Activated T-helper 17 cell treated with anti-CD3 and anti-CD28 coated beads, Interleukin-2, amount 50 U/mL, for 72 hours (primary cell): Measurements from ENCODE around the gene PDLIM4. TPM values are rescaled to one million over a fixed set of nuclear protein-coding genes. Genes with fewer than 3 reads are reported as not detected.

Experiments used
- ATAC-seq: fragments of 150-1000 bp; cut with Tn5 transposase; replicated peaks from 2 replicates; pipeline ENCODE4 v1.10.0; 2021; ENCODE audit warnings: mild to moderate bottlenecking, moderate library complexity
- H3K27ac Mint-ChIP-seq: one replicate; pipeline ENCODE4 v1.8.0; 2022; ENCODE audit warnings: mixed read lengths
- H3K27me3 Mint-ChIP-seq: one replicate; pipeline ENCODE4 v1.8.0; 2022; ENCODE audit warnings: mixed read lengths
- H3K36me3 Mint-ChIP-seq: one replicate; pipeline ENCODE4 v1.8.0; 2022; ENCODE audit warnings: low read depth, mild to moderate bottlenecking, mixed read lengths
- H3K4me1 Mint-ChIP-seq: one replicate; pipeline ENCODE4 v1.8.0; 2022; ENCODE audit warnings: mixed read lengths
- H3K4me3 Mint-ChIP-seq: one replicate; pipeline ENCODE4 v1.8.0; 2022; ENCODE audit warnings: mild to moderate bottlenecking, mixed read lengths
- H3K9me3 Mint-ChIP-seq: one replicate; pipeline ENCODE4 v1.8.0; 2022; ENCODE audit warnings: mixed read lengths
- total RNA-seq, 2 donors: library from RNA; stranded (reverse); gene quantifications; one replicate each; pipeline ENCODE4 v1.2.3, GENCODE V29; 2022

PDLIM4 gene
- total RNA-seq, 2 donors from 2014 or later, result not detected

DNA sequence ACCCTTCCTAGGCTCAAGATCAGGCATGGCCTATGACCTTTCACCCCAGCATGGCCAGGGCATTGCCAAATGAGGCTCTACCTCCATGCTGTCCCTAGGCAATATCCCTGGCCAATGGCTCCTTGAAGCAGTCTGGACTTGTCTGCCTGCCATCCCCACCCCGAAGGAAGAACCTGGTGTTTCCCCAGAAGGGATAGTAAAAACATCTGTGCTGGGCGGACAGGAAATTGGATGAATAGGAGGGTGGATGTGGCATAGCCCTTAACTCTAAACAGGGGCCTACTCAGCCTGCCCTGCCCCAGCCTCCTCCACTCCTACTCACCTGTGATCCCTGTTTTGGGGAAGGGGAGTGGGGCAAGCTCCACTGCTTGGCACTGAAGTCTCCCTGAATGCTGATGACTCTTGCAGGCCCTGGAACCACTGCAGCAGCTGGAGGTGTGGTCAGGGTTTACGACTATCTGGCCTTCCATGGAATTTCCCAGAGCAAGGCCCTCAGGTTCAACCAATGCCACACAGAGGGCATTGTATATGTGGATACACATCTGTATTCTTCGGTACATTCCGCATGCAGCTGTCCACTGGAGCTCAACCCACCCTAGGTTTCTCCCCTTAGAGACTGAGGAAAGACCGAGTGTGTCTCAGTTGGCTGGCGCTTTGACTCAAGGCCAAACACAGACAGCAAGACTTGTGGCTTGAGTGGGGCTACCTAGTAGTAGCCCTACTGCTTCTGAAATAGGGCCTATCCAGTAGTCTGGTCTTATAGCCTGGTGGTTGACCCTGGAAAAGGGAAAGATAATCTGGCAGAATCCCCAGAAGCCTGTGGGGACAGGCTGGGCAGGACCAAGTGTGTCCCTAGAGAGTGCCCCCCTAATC is 23.4 kb upstream of the PDLIM4 start:
- Mint-ChIP-seq H3K9me3 (no peaks in the 10 kb centered on the region), H3K27ac (no peak overlapping the region), H3K27me3 (peaks cover 15% of the 10 kb centered on the region), H3K36me3 (no peaks in the 10 kb centered on the region), H3K4me3 (no peak overlapping the region), H3K4me1 (peaks cover 5% of the 10 kb centered on the region)
- ATAC-seq, result no peak

DNA sequence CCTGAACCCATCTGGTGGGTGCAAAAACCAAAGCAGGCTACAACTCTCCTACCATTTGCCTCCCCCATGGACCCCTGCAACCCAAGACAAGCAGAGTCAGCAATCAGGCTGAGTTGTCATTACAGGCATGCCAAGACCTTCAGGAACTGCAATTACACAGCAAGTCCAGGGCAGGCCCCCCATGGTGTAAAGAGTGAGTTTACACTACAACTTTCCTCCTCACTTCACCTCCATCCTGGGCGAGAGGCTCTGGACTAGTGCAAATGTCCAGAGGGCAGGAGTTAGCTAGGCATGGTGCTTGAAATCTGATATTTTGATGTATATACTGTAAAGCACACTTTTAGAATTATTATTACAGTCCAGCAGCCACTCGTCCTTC is 22.8 kb upstream of the PDLIM4 start:
- Mint-ChIP-seq H3K9me3 (no peaks in the 10 kb centered on the region), H3K27me3 (peaks cover 8% of the 10 kb centered on the region), H3K4me3 (no peak overlapping the region), H3K27ac (no peak overlapping the region), H3K36me3 (no peaks in the 10 kb centered on the region), H3K4me1 (peaks cover 5% of the 10 kb centered on the region)
- no peak for ATAC-seq

- Mint-ChIP-seq H3K36me3 (no peaks in the 10 kb centered on the region), H3K4me3 (no peak overlapping the region)
Observed at GRCh38 chr5:132235340-132235739, 22.2 kb upstream of the PDLIM4 start.

GRCh38 chr5:132237141-132237540 is 20.4 kb upstream of the PDLIM4 start:
- peak overlapping the region; percentile 7 for H3K27ac Mint-ChIP-seq
- H3K4me3 Mint-ChIP-seq, result no peak overlapping the region
- H3K36me3 Mint-ChIP-seq, result no peaks in the 10 kb centered on the region
- H3K27me3 Mint-ChIP-seq, result peaks cover 7% of the 10 kb centered on the region
- peak; percentile 45 for ATAC-seq
- no peaks in the 10 kb centered on the region for H3K9me3 Mint-ChIP-seq
- peaks cover 5% of the 10 kb centered on the region for H3K4me1 Mint-ChIP-seq

More at GRCh38 chr5:132235340-132235739, 22.2 kb upstream of the PDLIM4 start:
- Mint-ChIP-seq H3K27me3 (peaks cover 5% of the 10 kb centered on the region), H3K27ac (no peak overlapping the region), H3K4me1 (peaks cover 5% of the 10 kb centered on the region), H3K9me3 (no peaks in the 10 kb centered on the region)
- no peak for ATAC-seq

- no peak for ATAC-seq
- Mint-ChIP-seq H3K27ac (no peak overlapping the region), H3K4me3 (no peak overlapping the region), H3K36me3 (no peaks in the 10 kb centered on the region), H3K27me3 (peaks cover 6% of the 10 kb centered on the region), H3K4me1 (peaks cover 5% of the 10 kb centered on the region), H3K9me3 (no peaks in the 10 kb centered on the region)
Observed at GRCh38 chr5:132237670-132238069, 19.8 kb upstream of the PDLIM4 start.

DNA sequence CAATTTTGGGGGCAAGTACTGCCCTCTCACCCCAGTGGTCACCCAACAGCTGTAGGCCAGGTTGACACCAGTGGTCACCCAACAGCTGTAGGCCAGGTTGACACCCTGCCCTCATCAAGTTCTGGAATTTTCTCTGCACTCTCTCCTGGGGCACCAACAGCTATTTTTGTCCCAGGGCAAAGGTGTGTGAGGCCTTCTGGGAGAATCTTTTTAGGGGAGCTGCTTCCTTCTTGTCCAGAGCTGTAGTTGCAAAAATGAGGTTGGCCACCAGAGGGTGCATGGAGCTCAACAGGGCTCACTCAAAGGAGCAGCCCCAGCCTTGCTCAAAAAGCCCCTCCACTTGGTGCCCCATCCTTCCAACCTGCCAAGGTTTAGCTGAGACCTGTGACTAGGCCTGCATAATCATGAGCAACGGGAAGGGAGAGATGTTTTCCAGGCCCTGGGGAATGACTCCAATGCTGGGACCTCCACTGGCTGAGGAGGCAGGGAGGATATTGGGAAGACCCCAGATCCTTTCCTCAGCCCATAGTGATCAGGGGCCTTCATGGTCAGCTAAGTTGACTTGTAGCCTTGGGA is 19.2 kb upstream of the PDLIM4 start:
- Mint-ChIP-seq H3K4me3 (no peak overlapping the region), H3K4me1 (peaks cover 5% of the 10 kb centered on the region), H3K36me3 (no peaks in the 10 kb centered on the region), H3K27ac (no peak overlapping the region), H3K9me3 (peaks cover 4% of the 10 kb centered on the region), H3K27me3 (peaks cover 3% of the 10 kb centered on the region)
- ATAC-seq, result peak; percentile 77

GRCh38 chr5:132238901-132239500 is 18.5 kb upstream of the PDLIM4 start:
- H3K27ac Mint-ChIP-seq, result no peak overlapping the region
- H3K9me3 Mint-ChIP-seq, result peaks cover 5% of the 10 kb centered on the region
- peaks cover 7% of the 10 kb centered on the region for H3K27me3 Mint-ChIP-seq
- H3K4me3 Mint-ChIP-seq, result no peak overlapping the region
- no peaks in the 10 kb centered on the region for H3K36me3 Mint-ChIP-seq
- ATAC-seq, result no peak
- peaks cover 5% of the 10 kb centered on the region for H3K4me1 Mint-ChIP-seq

DNA sequence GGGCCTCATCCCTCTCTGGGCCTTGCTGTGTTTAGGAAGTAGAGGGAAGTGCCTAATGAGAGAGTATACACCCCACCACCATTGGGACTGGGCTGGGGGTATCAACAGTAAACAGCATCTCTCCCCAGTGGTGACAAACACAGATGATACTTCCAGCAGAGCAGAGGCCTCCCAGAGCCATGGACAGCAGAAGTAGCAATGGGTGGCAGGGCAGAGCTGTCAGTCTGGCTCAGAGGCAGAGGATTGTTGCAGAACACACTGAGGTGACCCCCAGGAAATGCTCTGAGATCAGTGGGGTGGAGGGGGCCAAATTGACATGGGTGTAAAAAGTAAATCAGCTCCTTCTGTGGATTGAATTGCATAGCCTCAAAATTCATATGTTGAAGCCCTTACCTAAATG is 17.7 kb upstream of the PDLIM4 start:
- ATAC-seq, result no peak
- Mint-ChIP-seq H3K4me3 (no peak overlapping the region), H3K27me3 (peaks cover 10% of the 10 kb centered on the region), H3K4me1 (peaks cover 5% of the 10 kb centered on the region), H3K9me3 (peaks cover 9% of the 10 kb centered on the region), H3K27ac (no peak overlapping the region), H3K36me3 (no peaks in the 10 kb centered on the region)

DNA sequence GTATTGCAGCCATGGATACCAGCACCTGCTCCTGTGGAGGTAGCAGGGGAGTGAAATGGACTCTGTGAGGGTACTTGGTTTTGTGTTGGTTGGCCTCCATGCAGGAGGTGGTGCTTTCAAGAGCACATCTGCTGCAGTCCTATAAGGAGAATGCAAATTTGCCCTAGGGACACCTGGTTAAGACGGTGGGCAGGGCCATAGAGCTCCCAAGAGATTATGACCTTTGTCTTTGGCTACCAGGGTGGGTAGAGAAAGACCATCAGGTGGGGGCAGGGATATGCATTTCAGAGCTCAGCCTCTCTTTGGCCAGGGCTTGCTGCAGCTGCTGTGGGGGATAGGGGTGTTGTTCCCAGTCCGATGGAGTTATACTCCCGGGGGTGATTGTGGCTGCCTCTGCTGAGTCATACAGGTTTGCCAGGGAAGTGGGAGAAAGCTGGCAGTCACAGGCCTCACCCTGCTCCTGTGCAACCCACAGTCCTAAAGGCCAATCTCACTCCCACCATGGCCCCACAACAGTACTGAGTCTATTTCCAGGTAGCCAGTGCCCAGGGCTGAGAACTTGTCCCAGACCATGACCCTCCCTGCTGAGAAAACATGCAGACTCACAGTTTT is 14.0 kb upstream of the PDLIM4 start:
- Mint-ChIP-seq H3K9me3 (peaks cover 12% of the 10 kb centered on the region), H3K36me3 (no peaks in the 10 kb centered on the region), H3K4me1 (peaks cover under 1% of the 10 kb centered on the region), H3K4me3 (no peak overlapping the region), H3K27ac (no peak overlapping the region), H3K27me3 (peaks cover 10% of the 10 kb centered on the region)
- no peak for ATAC-seq

- Mint-ChIP-seq H3K9me3 (peaks cover 12% of the 10 kb centered on the region), H3K4me3 (no peak overlapping the region), H3K36me3 (no peaks in the 10 kb centered on the region), H3K27ac (no peak overlapping the region), H3K27me3 (peaks cover 10% of the 10 kb centered on the region), H3K4me1 (no peaks in the 10 kb centered on the region)
- no peak for ATAC-seq
Observed at GRCh38 chr5:132245593-132245992, 11.9 kb upstream of the PDLIM4 start.

- Mint-ChIP-seq H3K9me3 (peaks cover 12% of the 10 kb centered on the region), H3K27me3 (peaks cover 10% of the 10 kb centered on the region), H3K27ac (no peak overlapping the region)
Observed at GRCh38 chr5:132246806-132247205, 10.7 kb upstream of the PDLIM4 start.

DNA sequence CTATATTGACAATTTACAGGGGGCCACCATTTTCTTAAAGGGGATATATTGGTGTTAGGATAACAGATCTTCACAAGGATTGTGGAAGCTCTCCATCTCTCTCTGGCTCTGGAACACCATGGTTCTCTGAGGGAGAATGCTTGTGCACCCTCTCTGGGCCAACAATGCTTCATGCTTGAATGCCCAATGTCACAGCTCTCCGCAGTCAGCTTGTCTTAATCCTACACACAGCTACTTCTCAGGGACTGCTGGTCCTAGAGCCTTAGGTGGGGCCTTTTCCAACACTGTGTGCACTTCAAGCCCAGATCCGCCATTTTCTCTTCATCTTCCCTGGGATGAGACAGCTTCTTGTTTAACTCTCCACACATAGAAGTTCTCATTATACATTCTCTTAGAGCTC is 6.9 kb upstream of the PDLIM4 start:
- no peak for ATAC-seq
- no peaks in the 10 kb centered on the region for H3K9me3 Mint-ChIP-seq
- no peak overlapping the region for H3K4me3 Mint-ChIP-seq
- no peaks in the 10 kb centered on the region for H3K36me3 Mint-ChIP-seq
- no peak overlapping the region for H3K27ac Mint-ChIP-seq
- H3K4me1 Mint-ChIP-seq, result no peaks in the 10 kb centered on the region
- H3K27me3 Mint-ChIP-seq, result no peaks in the 10 kb centered on the region

More at GRCh38 chr5:132246806-132247205, 10.7 kb upstream of the PDLIM4 start:
- H3K4me1 Mint-ChIP-seq, result no peaks in the 10 kb centered on the region
- H3K36me3 Mint-ChIP-seq, result no peaks in the 10 kb centered on the region
- no peak overlapping the region for H3K4me3 Mint-ChIP-seq
- no peak for ATAC-seq

DNA sequence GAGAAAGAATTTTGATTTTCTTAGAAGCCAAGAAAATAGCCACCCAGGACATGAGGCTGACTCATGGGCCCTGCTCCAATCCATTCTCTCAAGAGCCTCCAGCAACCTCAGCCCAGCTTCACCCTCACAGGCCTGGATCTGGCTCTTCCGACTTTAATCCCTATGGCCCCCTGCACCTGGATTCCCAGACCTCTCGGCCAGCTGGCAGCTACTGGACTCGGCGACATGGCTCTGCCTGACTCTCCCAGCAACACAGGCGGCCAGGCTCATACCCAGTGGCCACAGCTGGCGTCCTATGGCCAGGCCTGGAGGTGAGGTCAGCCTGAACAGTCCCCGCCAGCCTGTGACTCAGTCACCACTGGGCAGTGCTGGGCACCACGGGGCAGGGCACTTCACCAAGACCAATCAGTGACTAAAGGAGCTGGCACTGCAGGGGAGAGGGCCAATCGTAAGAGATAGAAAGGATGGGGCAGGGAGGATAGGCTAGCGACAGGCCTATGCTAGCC is 6.2 kb upstream of the PDLIM4 start:
- no peak overlapping the region for H3K4me3 Mint-ChIP-seq
- peaks cover 2% of the 10 kb centered on the region for H3K27me3 Mint-ChIP-seq
- H3K27ac Mint-ChIP-seq, result no peak overlapping the region
- no peaks in the 10 kb centered on the region for H3K36me3 Mint-ChIP-seq
- H3K4me1 Mint-ChIP-seq, result no peaks in the 10 kb centered on the region
- ATAC-seq, result no peak
- no peaks in the 10 kb centered on the region for H3K9me3 Mint-ChIP-seq

DNA sequence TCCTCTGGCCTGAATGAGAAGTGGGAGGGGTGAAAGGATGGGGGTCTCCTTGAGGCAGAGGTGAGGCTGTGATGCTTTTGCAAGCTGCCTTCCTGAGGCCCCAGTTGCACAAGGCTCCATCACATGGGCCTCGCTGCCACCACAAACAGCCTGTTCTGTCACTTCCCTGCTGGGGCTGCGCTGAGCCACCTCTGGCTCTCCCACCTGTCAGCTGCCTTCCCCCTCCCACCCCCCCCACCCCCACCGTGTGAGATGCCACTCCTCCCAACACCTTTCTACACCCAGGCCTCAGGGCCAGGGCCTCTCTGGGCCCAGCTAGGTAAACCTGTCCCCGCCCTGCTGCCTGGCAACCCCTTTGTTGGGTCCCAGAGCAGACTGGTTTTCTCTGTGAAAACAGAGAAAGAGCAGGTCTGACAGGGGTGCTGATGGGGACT is 4.5 kb upstream of the PDLIM4 start:
- peaks cover 7% of the 10 kb centered on the region for H3K27me3 Mint-ChIP-seq
- H3K4me1 Mint-ChIP-seq, result no peaks in the 10 kb centered on the region
- H3K4me3 Mint-ChIP-seq, result no peak overlapping the region
- H3K36me3 Mint-ChIP-seq, result no peaks in the 10 kb centered on the region
- H3K9me3 Mint-ChIP-seq, result no peaks in the 10 kb centered on the region
- no peak overlapping the region for H3K27ac Mint-ChIP-seq
- no peak for ATAC-seq
